CD14-positive monocyte (primary cell): Measurements from ENCODE around the gene SHTN1. TPM values are rescaled to one million over a fixed set of nuclear protein-coding genes. Genes with fewer than 3 reads are reported as not detected.

Source experiments
- DNase-seq, 3 donors: peaks; one replicate each; pipeline ENCODE4 v3.0.0-alpha.2; 2011 to 2022
- H2AFZ ChIP-seq: 2 replicates; pipeline ENCODE4 v1.6.0; 2012; ENCODE audit warnings: mild to moderate bottlenecking, low read depth, low read length, inconsistent platforms; ENCODE audit not compliant: insufficient read depth, poor library complexity, severe bottlenecking
- H3K27ac ChIP-seq, 2 donors: 1 replicate in 1 of 2; 2 replicates in 1 of 2; pipeline ENCODE4 v1.5.1; 2012 to 2013; ENCODE audit warnings: low read length in 2 of 2, control low read depth in 1 of 2, inconsistent platforms in 1 of 2, low read depth in 1 of 2, mild to moderate bottlenecking in 1 of 2
- H3K27me3 ChIP-seq, 2 donors: one replicate each; pipeline versions ENCODE4 v1.6.0 to v1.6.1; 2011 to 2013; ENCODE audit warnings: low read length in 2 of 2; ENCODE audit not compliant: control insufficient read depth in 2 of 2, insufficient read depth in 2 of 2
- H3K36me3 ChIP-seq, 2 donors: replicated peaks in 1 of 2; 1 replicate in 1 of 2; 2 replicates in 1 of 2; pipeline versions ENCODE4 v1.5.1 to v1.6.1; 2012 to 2013; ENCODE audit warnings: low read length in 2 of 2, control low read depth in 1 of 2, inconsistent platforms in 1 of 2, mild to moderate bottlenecking in 1 of 2; ENCODE audit not compliant: insufficient read depth in 2 of 2, control insufficient read depth in 1 of 2
- H3K4me1 ChIP-seq, 2 donors: 1 replicate in 1 of 2; 2 replicates in 1 of 2; pipeline versions ENCODE4 v1.5.1 to v1.6.1; 2012 to 2013; ENCODE audit warnings: low read length in 2 of 2, control low read depth in 1 of 2, inconsistent platforms in 1 of 2, mild to moderate bottlenecking in 1 of 2, moderate library complexity in 1 of 2; ENCODE audit not compliant: insufficient read depth in 2 of 2, control insufficient read depth in 1 of 2
- H3K4me2 ChIP-seq: replicated peaks from 2 replicates; pipeline ENCODE3; 2012; ENCODE audit warnings: low read length, moderate library complexity, mild to moderate bottlenecking; ENCODE audit not compliant: poor library complexity, severe bottlenecking; ENCODE audit errors: extremely low read depth
- H3K4me3 ChIP-seq, 3 experiments: fragments of 200-600 bp in 1 of 3; sonication (generic) in 1 of 3; replicated peaks in 1 of 3; 1 replicate in 2 of 3; 2 replicates in 1 of 3; pipeline ENCODE4 v1.5.1; 2011 to 2013; ENCODE audit warnings: low read length in 3 of 3, mild to moderate bottlenecking in 3 of 3, control low read depth in 2 of 3, low read depth in 2 of 3, inconsistent platforms in 1 of 3, moderate library complexity in 1 of 3
- H3K79me2 ChIP-seq: 2 replicates; pipeline ENCODE4 v1.6.0; 2012; ENCODE audit warnings: mild to moderate bottlenecking, control low read depth, inconsistent platforms, low read length, moderate library complexity; ENCODE audit not compliant: insufficient read depth
- H3K9ac ChIP-seq: 2 replicates; pipeline ENCODE4 v1.6.0; 2017; ENCODE audit warnings: low read length, mild to moderate bottlenecking; ENCODE audit not compliant: insufficient read depth, poor library complexity, severe bottlenecking
- H3K9me3 ChIP-seq, 2 donors: replicated peaks in 1 of 2; 1 replicate in 1 of 2; 2 replicates in 1 of 2; pipeline versions ENCODE4 v1.5.1 to v1.6.1; 2012 to 2013; ENCODE audit warnings: low read length in 2 of 2, control low read depth in 1 of 2; ENCODE audit not compliant: control insufficient read depth in 1 of 2, insufficient read depth in 1 of 2
- H4K20me1 ChIP-seq: 2 replicates; pipeline ENCODE4 v1.6.0; 2012; ENCODE audit warnings: mild to moderate bottlenecking, low read length, control low read depth, moderate library complexity; ENCODE audit not compliant: insufficient read depth
- H3K27ac Mint-ChIP-seq, 7 donors: one replicate each; pipeline ENCODE4 v1.8.0; 2020; ENCODE audit warnings: mild to moderate bottlenecking in 7 of 7, mixed read lengths in 7 of 7, moderate library complexity in 6 of 7, inconsistent platforms in 2 of 7
- H3K27me3 Mint-ChIP-seq, 3 donors: one replicate each; pipeline ENCODE4 v1.8.0; 2021 to 2022; ENCODE audit warnings: low read depth in 3 of 3, mild to moderate bottlenecking in 3 of 3, mixed read lengths in 3 of 3, moderate library complexity in 3 of 3, inconsistent platforms in 1 of 3
- H3K36me3 Mint-ChIP-seq, 2 donors: one replicate each; pipeline ENCODE4 v1.8.0; 2020; ENCODE audit warnings: mixed read lengths in 2 of 2, inconsistent platforms in 1 of 2, mild to moderate bottlenecking in 1 of 2
- H3K4me1 Mint-ChIP-seq: one replicate; pipeline ENCODE4 v1.8.0; 2020; ENCODE audit warnings: mild to moderate bottlenecking, mixed read lengths
- H3K4me3 Mint-ChIP-seq, 2 donors: one replicate each; pipeline ENCODE4 v1.8.0; 2020; ENCODE audit warnings: mild to moderate bottlenecking in 2 of 2, mixed read lengths in 2 of 2, moderate library complexity in 1 of 2
- H3K9me3 Mint-ChIP-seq, 7 donors: one replicate each; pipeline ENCODE4 v1.8.0; 2020 to 2022; ENCODE audit warnings: mixed read lengths in 7 of 7, mild to moderate bottlenecking in 6 of 7, moderate library complexity in 6 of 7, inconsistent platforms in 2 of 7
- WGBS: methylation state at CpG from one replicate; pipeline ENCODE4 v1.1.5; 2013; ENCODE audit warnings: missing lambda C conversion rate; ENCODE audit not compliant: insufficient coverage; 5-methylcytosine and 5-hydroxymethylcytosine counted together
- intact Hi-C, 2 donors: fragments of 100-400 bp; cut with micrococcal nuclease; formaldehyde crosslinking; loops; one replicate each; pipeline versions ENCODE4 v1.15.0 to v1.15.1; 2023
- polyA plus RNA-seq, 3 donors: library from polyadenylated mRNA; depleted of rRNA in 1 of 3; unstranded in 2 of 3; stranded (reverse) in 1 of 3; fragments of 300-500 nt in 2 of 3; fragments of >200 nt in 1 of 3; fragmentation: Illumina TruSeq in 2 of 3; gene quantifications; 1 replicate in 2 of 3; 2 replicates in 1 of 3; pipeline ENCODE4 v1.2.3, GENCODE V29; 2012 to 2021
- TF ChIP-seq, protein P1 (sequence below): fragments of 200-600 bp; IDR thresholded peaks from one replicate; pipeline ENCODE4 v1.8.0; 2022; ENCODE audit warnings: antibody characterized with exemption, mild to moderate bottlenecking

The SHTN1 gene
- polyA plus RNA-seq, 3 donors: 14.4 to 22.6 (median 14.9) TPM

DNA sequence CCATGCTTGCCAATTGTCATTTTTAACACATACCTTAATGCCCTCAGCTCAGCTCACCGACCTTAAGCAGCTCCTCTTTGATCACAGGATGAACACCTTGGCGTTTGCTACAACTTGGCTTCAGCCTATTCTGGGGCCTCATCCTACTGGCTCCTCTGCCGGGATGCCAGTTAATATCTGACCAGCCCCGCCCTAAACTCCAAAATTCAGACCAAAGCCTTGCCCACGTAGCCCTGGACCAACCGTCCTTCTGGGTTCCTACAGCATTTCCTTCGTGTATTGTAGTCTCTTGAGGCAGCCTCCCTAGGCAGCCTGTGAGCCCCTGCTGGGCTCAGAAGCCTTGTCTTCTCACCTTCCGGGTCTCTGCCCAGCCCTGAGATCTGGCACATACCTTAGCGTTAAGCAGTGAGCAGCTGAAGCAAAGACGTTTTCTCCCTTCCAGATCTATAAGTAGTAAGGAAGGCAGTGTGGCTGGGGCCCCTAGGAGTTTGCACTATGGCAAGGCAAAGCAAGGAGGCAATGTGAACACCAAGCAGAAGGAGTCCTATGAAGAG, 154.9 kb downstream of the SHTN1 start:
- no peaks in the 10 kb centered on the region for H4K20me1 ChIP-seq
- peak overlapping the region; percentile 63 for H2AFZ ChIP-seq
- H3K27me3 ChIP-seq: peaks cover 45 to 53% of the 10 kb centered on the region in 2 donors
- H3K36me3 ChIP-seq: no peaks in the 10 kb centered on the region
- peaks cover 0 to 6% of the 10 kb centered on the region in 2 donors for H3K9me3 ChIP-seq
- no peaks in the 10 kb centered on the region for H3K79me2 ChIP-seq
- H3K4me3 ChIP-seq: peak overlapping the region in 1 of 3 experiments; percentile 72
- Mint-ChIP-seq H3K4me1 (peaks cover 24% of the 10 kb centered on the region), H3K9me3 (peaks cover 0 to 9% (median 3%) of the 10 kb centered on the region in 7 donors), H3K36me3 (no peaks in the 10 kb centered on the region), H3K27ac (no peak overlapping the region), H3K27me3 (peaks cover 56 to 66% (median 61%) of the 10 kb centered on the region in 3 donors), H3K4me3 (peak overlapping the region; percentile 7 to 88)
- H3K4me2 ChIP-seq: peak overlapping the region; percentile 73
- TF ChIP-seq, protein P1, sequence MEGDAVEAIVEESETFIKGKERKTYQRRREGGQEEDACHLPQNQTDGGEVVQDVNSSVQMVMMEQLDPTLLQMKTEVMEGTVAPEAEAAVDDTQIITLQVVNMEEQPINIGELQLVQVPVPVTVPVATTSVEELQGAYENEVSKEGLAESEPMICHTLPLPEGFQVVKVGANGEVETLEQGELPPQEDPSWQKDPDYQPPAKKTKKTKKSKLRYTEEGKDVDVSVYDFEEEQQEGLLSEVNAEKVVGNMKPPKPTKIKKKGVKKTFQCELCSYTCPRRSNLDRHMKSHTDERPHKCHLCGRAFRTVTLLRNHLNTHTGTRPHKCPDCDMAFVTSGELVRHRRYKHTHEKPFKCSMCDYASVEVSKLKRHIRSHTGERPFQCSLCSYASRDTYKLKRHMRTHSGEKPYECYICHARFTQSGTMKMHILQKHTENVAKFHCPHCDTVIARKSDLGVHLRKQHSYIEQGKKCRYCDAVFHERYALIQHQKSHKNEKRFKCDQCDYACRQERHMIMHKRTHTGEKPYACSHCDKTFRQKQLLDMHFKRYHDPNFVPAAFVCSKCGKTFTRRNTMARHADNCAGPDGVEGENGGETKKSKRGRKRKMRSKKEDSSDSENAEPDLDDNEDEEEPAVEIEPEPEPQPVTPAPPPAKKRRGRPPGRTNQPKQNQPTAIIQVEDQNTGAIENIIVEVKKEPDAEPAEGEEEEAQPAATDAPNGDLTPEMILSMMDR: no peak
- DNase-seq: no peak
- intact Hi-C loops: no loop called here
- H3K4me1 ChIP-seq: peaks cover 14 to 17% of the 10 kb centered on the region in 2 donors
- no peak overlapping the region for H3K9ac ChIP-seq
- WGBS: 73% methylated on average over 8 of the region's 10 CpGs
- no peak overlapping the region for H3K27ac ChIP-seq

DNA sequence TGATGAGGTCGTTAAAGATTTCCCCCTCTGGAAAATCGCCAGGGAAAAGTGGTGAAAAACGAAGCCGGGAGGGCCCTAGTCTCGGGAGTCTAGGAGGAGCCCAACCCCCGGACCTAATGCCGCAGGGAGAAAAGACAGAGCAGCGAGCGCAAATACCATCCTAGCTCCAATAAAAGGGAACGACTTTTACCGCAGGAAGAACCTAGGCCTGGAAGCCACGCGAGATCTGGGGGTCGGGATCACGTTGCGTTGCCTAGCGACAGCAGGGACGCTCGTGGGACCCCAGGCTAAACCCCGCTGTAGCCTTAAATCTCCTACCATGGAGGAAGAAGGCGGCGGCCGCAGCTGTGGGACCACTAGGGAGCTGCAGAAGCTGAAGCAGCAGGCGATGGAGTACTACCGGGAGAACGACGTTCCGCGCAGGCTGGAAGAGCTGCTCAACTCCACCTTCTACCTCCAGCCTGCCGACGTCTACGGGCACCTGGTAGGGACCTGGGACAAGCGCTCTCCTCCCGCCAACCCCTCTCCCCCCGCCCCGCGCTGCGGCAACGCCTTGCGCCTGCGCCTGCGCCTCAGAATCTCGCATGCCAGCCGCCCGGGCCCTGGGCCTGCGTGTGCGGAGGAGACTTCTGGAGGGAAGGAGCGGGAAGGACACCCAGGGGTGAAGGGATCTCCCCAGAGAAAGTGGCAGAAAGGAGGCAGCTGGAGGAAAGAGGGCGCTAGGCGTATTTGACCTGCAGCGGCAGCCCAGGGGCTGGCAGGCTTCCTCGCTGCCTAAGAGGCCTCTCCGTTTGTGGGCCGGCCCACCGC, 155.5 kb downstream of the SHTN1 start, which contains the start of gene ENO4:
TSS of gene ENO4 (plus strand) at position 252 of the 810 bp plus-strand sequence. CDS start at position 320, 68 bp downstream.
- peak in 1 of 3 donors; percentile 22 for DNase-seq
- intact Hi-C loops: no loop called here
- TF ChIP-seq, protein P1: no peak
- peak within 1 kb of the TSS; percentile 68 to 88 for H3K4me3 Mint-ChIP-seq
- Histone ChIP-seq H3K27ac (no peak within 1 kb of the TSS), H3K4me1 (peaks cover 14 to 17% of the 10 kb centered on the region in 2 donors), H3K36me3 (no peaks in the 10 kb centered on the region), H2AFZ (peak within 1 kb of the TSS; percentile 63), H3K9ac (peak within 1 kb of the TSS; percentile 34), H3K9me3 (peaks cover 0 to 6% of the 10 kb centered on the region in 2 donors), H3K79me2 (no peaks in the 10 kb centered on the region), H4K20me1 (no peaks in the 10 kb centered on the region), H3K4me3 (peak within 1 kb of the TSS; percentile 7 to 72 (median 17)), H3K27me3 (peaks cover 45 to 53% of the 10 kb centered on the region in 2 donors), H3K4me2 (peak within 1 kb of the TSS; percentile 73)
- H3K4me1 Mint-ChIP-seq: peaks cover 24% of the 10 kb centered on the region
- peaks cover 56 to 64% (median 61%) of the 10 kb centered on the region in 3 donors for H3K27me3 Mint-ChIP-seq
- no peaks in the 10 kb centered on the region for H3K36me3 Mint-ChIP-seq
- H3K27ac Mint-ChIP-seq: no peak within 1 kb of the TSS
- peaks cover 0 to 9% (median 3%) of the 10 kb centered on the region in 7 donors for H3K9me3 Mint-ChIP-seq
- WGBS: 5% methylated on average over 44 of the region's 55 CpGs
